NCI-H774 (cell line): ENCODE results near the gene SLC39A13.
A peak's percentile ranks its signal among the peaks of the same experiment; 100 is the strongest.

Source experiments
- DNase-seq: peaks from one replicate; lab custom pipeline; 2025; lab: John Stamatoyannopoulos, UW

SLC39A13 gene

DNA sequence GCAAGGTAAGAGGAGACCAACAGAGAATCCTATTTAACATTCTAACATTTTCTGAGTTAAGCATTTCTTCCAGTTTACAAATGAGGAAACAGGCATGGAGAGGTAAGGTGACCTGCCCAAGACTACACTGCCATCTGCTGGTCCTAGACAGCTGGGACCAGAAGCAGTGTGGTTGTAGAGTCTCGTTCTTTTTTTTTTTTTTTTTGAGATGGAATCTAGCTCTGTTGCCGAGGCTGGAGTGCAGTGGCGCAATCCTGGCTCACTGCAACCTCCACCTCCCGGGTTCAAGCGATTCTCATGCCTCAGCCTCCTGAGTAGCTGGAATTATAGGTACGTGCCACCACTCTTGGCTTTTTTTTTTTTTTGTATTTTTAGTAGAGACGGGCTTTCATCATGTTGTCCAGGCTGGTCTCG is 45.9 kb downstream of the SLC39A13 start:
- peak; percentile 76 for DNase-seq

- DNase-seq: no peak
Observed at GRCh38 chr11:47460571-47461235, 52.3 kb downstream of the SLC39A13 start.

DNA sequence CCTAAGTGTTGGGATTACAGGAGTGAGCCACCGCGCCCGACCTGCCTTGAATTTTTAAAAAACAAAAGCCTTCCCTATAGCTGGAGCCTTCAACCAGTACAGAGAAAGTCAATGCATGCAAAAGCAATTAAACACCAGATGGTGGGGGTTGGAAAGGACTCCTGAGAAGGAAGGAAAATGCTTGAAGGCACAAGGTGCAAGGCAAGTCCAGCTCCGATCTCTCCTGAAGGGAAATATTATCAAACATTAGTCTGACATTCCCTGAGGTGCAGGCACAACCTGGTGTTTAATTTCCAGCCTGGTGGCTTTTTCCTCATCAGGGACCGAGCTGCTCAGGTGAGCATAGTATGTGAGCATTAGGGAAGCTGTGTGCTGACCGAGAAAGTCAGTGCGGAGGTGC is 53.5 kb downstream of the SLC39A13 start:
- no peak for DNase-seq

- no peak for DNase-seq
Observed at GRCh38 chr11:47464483-47464882, 56.1 kb downstream of the SLC39A13 start.
